SK-N-SH (cell line): ENCODE measurements around the gene TSSK3. TPM values are rescaled to one million over a fixed set of nuclear protein-coding genes. Genes with fewer than 3 reads are reported as not detected.
A peak's percentile ranks its signal among the peaks of the same experiment; 100 is the strongest.

ENCODE experiments used
- GATA2 ChIP-seq: sonication (generic); formaldehyde crosslinking; IDR thresholded peaks from 2 replicates; pipeline ENCODE4 v1.5.0; 2020; ENCODE audit warnings: mild to moderate bottlenecking, missing genetic modification reagents
- JUND ChIP-seq: IDR thresholded peaks from 2 replicates; pipeline ENCODE4 v1.4.0; 2012
- MEF2A ChIP-seq: IDR thresholded peaks from 2 replicates; pipeline ENCODE4 v1.4.0; 2012; ENCODE audit warnings: low read depth, borderline replicate concordance
- POLR2AphosphoS5 ChIP-seq: IDR thresholded peaks from 2 replicates; pipeline ENCODE4 v1.6.1; 2012; ENCODE audit warnings: low read depth, low read length
- RAD21 ChIP-seq: IDR thresholded peaks from 2 replicates; pipeline ENCODE4 v1.6.1; 2012; ENCODE audit warnings: mild to moderate bottlenecking, low read length
- TEAD4 ChIP-seq: IDR thresholded peaks from 2 replicates; pipeline ENCODE4 v1.4.0; 2012; ENCODE audit warnings: mild to moderate bottlenecking, borderline replicate concordance; ENCODE audit not compliant: insufficient read depth
- polyA plus RNA-seq, 3 experiments: library from polyadenylated mRNA; depleted of rRNA; stranded (reverse); fragments of >200 nt; gene quantifications; 2 replicates each; pipeline ENCODE4 v1.2.3, GENCODE V29; 2012
- TF ChIP-seq, protein P1 (sequence below): fragments of 200-600 bp; sonication (generic); IDR thresholded peaks from 2 replicates; pipeline ENCODE4 v1.6.1; 2017; ENCODE audit warnings: antibody characterized with exemption, mild to moderate bottlenecking, moderate library complexity
- TF ChIP-seq, protein P2 (sequence below): IDR thresholded peaks from 2 replicates; pipeline ENCODE4 v1.6.1; 2012; ENCODE audit warnings: mild to moderate bottlenecking, low read depth, low read length, moderate library complexity

TSSK3 gene
- polyA plus RNA-seq, 1 of the 3 experiments (the other 2 are of a cell fraction) = 0.28 TPM

DNA sequence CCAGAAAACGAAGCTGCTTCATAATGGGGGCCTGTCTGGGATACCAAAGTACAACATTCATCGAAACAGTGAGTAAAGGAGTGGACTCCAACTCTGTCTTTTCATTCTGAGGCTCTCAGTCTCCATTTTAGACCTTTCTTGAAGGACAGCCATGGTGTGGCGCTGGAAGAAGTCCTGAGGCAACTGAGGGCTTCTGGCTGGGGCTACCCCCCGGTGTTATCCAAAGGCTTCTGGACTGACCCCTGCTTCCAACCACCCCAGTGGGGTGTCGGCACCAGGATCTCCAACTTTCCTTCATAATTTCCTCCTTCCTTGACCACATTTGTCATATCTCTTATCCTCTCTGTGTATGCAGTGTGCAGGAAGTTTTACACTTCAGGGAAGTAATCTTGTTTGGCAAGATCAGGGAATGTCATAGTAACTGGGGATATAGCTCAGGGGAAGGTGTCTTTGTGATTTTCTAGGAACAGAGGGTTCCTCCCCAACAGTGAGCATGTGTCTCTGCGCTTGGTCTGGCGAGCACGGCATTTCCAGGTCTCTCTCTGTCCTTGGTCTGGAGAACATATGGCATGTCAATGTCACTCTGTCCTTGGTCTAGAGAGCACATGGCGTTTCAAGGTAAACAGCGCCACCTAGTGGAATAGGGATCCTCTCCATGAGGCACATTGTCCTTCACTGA lies 51.3 kb downstream of the TSSK3 start (continued):
- TF ChIP-seq, protein P1, sequence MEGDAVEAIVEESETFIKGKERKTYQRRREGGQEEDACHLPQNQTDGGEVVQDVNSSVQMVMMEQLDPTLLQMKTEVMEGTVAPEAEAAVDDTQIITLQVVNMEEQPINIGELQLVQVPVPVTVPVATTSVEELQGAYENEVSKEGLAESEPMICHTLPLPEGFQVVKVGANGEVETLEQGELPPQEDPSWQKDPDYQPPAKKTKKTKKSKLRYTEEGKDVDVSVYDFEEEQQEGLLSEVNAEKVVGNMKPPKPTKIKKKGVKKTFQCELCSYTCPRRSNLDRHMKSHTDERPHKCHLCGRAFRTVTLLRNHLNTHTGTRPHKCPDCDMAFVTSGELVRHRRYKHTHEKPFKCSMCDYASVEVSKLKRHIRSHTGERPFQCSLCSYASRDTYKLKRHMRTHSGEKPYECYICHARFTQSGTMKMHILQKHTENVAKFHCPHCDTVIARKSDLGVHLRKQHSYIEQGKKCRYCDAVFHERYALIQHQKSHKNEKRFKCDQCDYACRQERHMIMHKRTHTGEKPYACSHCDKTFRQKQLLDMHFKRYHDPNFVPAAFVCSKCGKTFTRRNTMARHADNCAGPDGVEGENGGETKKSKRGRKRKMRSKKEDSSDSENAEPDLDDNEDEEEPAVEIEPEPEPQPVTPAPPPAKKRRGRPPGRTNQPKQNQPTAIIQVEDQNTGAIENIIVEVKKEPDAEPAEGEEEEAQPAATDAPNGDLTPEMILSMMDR = peak; percentile 82
- TF ChIP-seq GATA2 (no peak), JUND (no peak), POLR2AphosphoS5 (no peak), TEAD4 (no peak), RAD21 (peak; percentile 89), MEF2A (no peak)
- TF ChIP-seq, protein P2, sequence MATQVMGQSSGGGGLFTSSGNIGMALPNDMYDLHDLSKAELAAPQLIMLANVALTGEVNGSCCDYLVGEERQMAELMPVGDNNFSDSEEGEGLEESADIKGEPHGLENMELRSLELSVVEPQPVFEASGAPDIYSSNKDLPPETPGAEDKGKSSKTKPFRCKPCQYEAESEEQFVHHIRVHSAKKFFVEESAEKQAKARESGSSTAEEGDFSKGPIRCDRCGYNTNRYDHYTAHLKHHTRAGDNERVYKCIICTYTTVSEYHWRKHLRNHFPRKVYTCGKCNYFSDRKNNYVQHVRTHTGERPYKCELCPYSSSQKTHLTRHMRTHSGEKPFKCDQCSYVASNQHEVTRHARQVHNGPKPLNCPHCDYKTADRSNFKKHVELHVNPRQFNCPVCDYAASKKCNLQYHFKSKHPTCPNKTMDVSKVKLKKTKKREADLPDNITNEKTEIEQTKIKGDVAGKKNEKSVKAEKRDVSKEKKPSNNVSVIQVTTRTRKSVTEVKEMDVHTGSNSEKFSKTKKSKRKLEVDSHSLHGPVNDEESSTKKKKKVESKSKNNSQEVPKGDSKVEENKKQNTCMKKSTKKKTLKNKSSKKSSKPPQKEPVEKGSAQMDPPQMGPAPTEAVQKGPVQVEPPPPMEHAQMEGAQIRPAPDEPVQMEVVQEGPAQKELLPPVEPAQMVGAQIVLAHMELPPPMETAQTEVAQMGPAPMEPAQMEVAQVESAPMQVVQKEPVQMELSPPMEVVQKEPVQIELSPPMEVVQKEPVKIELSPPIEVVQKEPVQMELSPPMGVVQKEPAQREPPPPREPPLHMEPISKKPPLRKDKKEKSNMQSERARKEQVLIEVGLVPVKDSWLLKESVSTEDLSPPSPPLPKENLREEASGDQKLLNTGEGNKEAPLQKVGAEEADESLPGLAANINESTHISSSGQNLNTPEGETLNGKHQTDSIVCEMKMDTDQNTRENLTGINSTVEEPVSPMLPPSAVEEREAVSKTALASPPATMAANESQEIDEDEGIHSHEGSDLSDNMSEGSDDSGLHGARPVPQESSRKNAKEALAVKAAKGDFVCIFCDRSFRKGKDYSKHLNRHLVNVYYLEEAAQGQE = peak; percentile 54; the same call in 1 of the 2 replicates
- TF ChIP-seq, all 33 proteins: peak for 10

Other genes with a start within 250 kb of the TSSK3 start
- gene TXLNA, start 182.9 kb upstream of the TSSK3 start, polyA plus RNA-seq (2012; rRNA removed) = 26.4 and 32.7 TPM in 2 replicates
- 18.8 and 26.3 TPM in 2 replicates for gene CCDC28B, start 161.9 kb upstream of the TSSK3 start, polyA plus RNA-seq (2012; rRNA removed)
- 2.4 and 2.9 TPM in 2 replicates for gene IQCC, start 156.9 kb upstream of the TSSK3 start, polyA plus RNA-seq (2012; rRNA removed)
- not detected in 2 replicates for gene DCDC2B, start 153.4 kb upstream of the TSSK3 start, polyA plus RNA-seq (2012; rRNA removed)
- gene TMEM234, start 140.2 kb upstream of the TSSK3 start, polyA plus RNA-seq (2012; rRNA removed) = 31.8 and 31.9 TPM in 2 replicates
- 463 and 479 TPM in 2 replicates for gene EIF3I, start 140.1 kb upstream of the TSSK3 start, polyA plus RNA-seq (2012; rRNA removed)
- 1.2 and 1.6 TPM in 2 replicates for gene FAM167B, start 115.3 kb upstream of the TSSK3 start, polyA plus RNA-seq (2012; rRNA removed)
- not detected in 2 replicates for gene LCK, start 111.3 kb upstream of the TSSK3 start, polyA plus RNA-seq (2012; rRNA removed)
- 172 and 226 TPM in 2 replicates for gene HDAC1, start 70.5 kb upstream of the TSSK3 start, polyA plus RNA-seq (2012; rRNA removed)
- gene MARCKSL1, start 26.3 kb upstream of the TSSK3 start, polyA plus RNA-seq (2012; rRNA removed) = 254 and 275 TPM in 2 replicates
- gene FAM229A, start 54 bp upstream of the TSSK3 start, polyA plus RNA-seq (2012; rRNA removed) = 8.0 and 10.0 TPM in 2 replicates
- gene BSDC1, start 31.9 kb downstream of the TSSK3 start, polyA plus RNA-seq (2012; rRNA removed) = 51.0 and 65.7 TPM in 2 replicates
- 0.08 and 0.16 TPM in 2 replicates for gene ZBTB8B, start 102.5 kb downstream of the TSSK3 start, polyA plus RNA-seq (2012; rRNA removed)
- 1.3 and 1.9 TPM in 2 replicates for gene ZBTB8A, start 176.9 kb downstream of the TSSK3 start, polyA plus RNA-seq (2012; rRNA removed)